GM19328 (cell line): ENCODE measurements around the gene KCNA3.
A peak's percentile ranks its signal among the peaks of the same experiment; 100 is the strongest.

Experiments
- ATAC-seq: cut with Tn5 transposase; IDR thresholded peaks from one replicate; pipeline ENCODE4 v1.9.1; 2021; ENCODE audit warnings: mild to moderate bottlenecking, moderate library complexity; ENCODE audit not compliant: unreplicated experiment

KCNA3 gene

GRCh38 chr1:110639724-110640386 is 34.9 kb downstream of the KCNA3 start:
- no peak for ATAC-seq

DNA sequence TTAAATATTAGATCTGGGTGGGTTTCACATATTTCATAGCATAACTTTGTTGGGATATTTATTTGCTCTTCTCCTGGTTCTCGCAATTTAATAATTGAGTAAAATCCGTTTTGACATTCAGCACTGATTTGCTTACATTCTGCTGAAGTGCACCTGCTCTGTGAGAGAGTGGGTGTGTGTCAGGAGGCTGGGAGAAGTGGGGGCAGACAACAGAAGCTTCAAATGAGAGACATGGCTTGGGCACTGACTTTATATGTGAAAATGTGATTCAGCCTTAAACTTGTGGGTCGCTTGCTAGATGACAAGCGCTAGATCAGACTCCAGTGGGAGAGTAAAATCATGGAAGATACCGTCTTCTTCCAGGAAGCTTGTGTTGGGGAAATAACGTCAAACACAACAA is 36.2 kb downstream of the KCNA3 start:
- ATAC-seq, result no peak

GRCh38 chr1:110638058-110638457 is 36.7 kb downstream of the KCNA3 start:
- no peak for ATAC-seq

DNA sequence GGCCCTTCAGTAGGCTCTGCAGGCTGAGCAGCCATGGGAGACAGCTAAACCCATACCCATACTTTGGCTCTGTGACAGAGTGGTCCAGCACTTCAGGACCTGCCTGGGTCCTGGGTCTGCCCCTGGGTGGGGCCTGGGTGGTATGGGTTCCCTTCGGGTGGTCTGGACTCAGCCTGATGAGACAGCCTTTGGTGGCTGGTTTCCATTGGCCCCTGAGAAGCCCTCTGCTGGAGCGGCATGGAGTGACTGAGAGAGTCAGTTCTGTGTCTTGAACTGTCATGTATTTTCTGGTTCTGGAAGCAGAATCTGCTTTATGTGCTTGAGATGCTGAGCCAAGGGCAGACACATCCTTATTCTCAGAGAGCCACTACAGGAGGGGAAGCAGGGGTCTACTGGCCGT is 37.3 kb downstream of the KCNA3 start:
- no peak for ATAC-seq

GRCh38 chr1:110636149-110636935 is 38.4 kb downstream of the KCNA3 start:
- no peak for ATAC-seq

GRCh38 chr1:110635434-110635833 is 39.3 kb downstream of the KCNA3 start:
- ATAC-seq, result no peak

DNA sequence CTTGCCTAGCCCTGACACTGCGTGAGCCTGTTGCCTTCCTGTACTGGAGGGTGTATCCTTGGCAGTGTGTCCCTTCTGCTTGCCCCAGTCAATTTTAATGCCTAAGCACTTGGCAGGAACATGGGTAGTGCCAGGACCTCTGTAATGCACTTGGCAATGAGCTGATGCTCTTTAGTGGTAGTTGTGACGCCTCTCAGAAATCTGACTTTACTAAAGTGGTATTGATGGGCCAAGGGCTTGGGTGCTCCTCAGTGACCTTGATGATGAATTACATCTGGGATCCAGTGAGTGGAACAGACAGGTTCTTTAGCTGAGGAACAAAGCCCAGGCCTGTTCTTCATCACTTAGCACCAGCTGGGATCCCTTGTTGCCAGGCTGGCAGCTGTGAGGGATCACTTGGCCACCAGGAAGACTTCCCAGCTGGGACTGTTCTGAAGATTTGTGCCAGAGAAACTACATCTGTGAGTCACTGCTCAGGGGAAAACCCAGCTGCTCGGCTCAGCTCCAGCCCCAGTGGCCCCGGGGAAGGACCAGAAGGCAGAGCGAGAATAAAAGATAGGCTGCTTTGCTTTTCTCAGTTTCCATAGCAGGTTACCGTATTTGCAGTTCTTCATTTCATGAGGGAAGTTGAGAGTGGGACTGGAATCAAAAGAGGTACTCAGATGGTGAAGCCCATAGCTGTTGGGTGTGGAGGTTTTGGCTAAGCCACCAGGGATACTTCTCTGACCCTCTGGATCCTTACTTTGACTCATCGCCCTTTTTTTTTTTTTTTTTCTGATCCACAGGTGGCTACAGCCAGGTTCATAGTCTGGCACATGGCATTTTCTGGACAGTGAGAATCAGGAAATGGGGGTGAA is 40.1 kb downstream of the KCNA3 start:
- no peak for ATAC-seq

DNA sequence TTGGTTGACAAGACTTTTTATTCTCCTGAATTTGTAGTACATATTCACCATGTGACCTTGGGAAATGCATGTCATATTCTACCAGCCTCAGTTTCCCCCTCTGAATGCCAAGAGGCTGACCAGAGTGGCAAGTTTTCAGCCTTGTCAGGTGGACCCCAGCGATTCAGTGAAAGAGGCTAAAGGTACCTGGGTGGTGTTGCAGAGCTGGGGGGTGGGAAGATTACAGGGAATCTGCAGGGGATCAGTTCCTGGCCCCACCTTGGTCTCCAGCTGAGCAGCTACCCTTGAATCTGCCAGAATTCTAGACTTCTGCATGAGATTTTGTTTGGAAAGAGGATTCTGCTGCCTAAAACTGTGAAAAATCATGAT is 40.7 kb downstream of the KCNA3 start:
- ATAC-seq, result no peak

DNA sequence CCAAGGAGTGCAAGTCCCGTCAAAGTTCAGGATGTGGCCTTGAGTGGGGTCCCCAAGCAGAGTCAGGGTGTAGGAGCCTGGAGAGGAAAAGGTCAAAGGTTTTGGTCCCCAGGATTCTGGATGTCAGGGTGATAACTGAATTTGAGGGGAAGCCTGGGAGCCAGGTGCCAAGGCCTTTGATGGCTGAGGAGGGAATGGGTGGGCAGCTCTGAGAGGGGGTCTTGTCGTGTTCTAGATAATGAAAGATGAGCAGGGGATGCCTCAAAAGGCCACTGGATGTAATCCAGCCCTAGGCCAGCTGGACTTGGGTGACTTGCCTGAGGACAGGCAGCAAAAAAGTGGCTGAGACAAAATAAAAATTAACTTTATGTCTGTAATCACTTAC is 41.1 kb downstream of the KCNA3 start:
- no peak for ATAC-seq

DNA sequence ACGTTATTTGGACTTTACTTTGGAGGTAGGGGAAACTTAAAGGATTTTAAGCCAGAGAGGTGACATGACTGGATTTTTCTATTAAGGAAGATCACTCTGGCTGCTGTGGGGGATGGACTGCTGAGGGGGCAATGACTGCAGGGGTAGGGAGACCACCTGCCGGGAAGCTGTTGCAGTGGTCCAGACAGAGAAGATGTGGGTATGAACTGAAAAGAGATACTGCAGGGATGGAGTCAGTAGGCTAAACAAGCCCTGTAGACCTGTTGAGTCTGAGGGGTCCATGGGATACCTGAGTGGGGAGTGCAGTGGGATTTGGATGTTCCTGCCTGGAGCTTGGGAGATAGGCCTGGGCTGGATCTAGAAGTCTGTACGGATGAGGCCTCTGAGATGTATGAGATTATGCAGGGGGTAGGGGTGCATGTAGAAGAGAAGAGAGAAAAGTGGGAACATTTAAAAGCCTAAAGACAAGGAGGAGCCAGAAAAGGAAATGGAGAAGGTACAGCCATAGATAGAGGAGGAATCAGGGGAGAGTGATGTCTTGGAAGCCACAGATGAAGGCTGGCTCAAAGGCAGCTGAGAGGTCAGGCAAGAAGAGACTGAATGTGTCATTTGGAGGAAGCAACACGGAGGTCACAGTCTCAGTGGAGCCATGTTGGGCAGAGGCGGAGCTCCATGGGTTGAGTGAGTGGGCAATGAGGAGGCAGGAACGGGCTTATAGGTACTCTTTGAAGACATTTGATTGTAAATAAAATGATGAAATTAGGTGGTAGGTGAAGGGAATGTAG is 42.7 kb downstream of the KCNA3 start:
- ATAC-seq, result no peak

GRCh38 chr1:110630839-110631663 is 43.7 kb downstream of the KCNA3 start:
- ATAC-seq, result peak; percentile 42

- no peak for ATAC-seq
Measured at GRCh38 chr1:110628323-110629105, 46.2 kb downstream of the KCNA3 start.

GRCh38 chr1:110627764-110628163 is 47.0 kb downstream of the KCNA3 start:
- no peak for ATAC-seq

DNA sequence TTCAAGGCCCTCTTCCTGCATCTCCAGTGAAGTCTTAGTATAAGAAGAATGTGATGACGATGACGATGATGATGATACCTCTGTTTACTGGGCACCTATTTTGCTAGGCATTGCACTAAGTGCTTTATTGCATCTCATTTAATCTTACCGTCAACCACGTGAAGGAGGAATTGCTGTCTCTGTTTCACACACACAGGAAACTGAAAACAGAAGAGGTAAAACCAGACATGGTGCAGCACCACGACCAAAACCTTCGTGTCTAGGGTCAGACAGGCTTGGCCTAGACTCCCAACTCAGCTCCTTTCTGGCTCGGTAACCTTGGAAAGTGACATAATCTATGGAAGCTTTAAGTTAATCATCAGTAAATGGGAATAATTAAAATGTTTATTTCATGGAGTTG is 47.9 kb downstream of the KCNA3 start:
- no peak for ATAC-seq
